HT-29 (cell line): ENCODE measurements around the gene COPB2. TPM values are rescaled to one million over a fixed set of nuclear protein-coding genes. Genes with fewer than 3 reads are reported as not detected.
"Not testable (repeated sequence)": the region's sequence is repeated elsewhere in the genome, so short reads cannot be mapped to it uniquely, and the experiment has no call there.

ENCODE experiments used
- DNase-seq: peaks from one replicate; pipeline ENCODE4 v3.0.0-alpha.2; 2015; ENCODE audit warnings: low spot score
- total RNA-seq: library from RNA; depleted of rRNA; stranded (reverse); fragments of >200 nt; shearing (Covaris generic); gene quantifications from 2 replicates; pipeline ENCODE4 v1.2.3, GENCODE V29; 2014; rRNA removed

COPB2 gene
- total RNA-seq, result 50.7 and 52.3 TPM in 2 replicates

DNA sequence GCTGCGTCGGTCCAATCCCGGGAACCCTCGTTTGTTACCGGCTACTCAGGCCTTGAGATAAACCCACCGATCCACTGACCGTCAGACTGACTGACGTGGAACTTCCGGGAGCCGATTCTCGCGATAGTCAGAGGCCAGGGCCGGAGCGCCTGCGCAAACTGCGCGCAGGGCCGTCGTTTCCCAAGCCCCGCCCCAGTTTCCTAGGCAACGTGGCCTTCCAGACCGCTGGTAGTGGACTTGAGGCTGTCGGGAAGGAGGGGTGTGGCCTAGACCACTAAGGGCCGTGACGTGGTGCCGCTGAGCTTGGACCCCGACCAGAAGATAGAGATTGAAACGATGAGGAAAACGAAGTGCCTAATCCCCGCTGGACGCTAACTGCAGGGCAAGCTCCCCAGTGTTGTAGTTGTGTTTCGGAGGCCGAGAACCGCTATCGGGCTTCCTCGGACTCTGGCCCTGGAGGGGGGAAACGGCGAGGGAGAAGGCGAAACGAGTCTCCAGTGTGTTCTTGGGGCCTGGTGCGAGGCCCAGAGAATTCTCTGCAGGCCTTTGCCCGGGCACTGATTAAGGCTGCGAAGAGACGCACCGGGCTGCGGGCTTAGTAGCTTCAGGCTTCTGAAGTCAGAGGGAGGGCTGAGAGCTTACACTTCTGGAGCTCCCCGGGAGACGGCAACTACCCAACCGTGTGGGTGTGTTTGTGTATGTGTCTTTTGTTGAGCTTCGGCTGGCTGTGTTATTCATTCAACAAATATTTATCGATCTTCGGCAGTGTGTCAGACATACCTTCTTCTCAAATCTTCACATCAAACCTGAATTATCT lies at the start of gene COPB2:
Gene COPB2 (minus strand): TSS at position 96 of the 817 bp plus-strand sequence. CDS start 97 bp downstream, outside the sequence.
- DNase-seq, result peak; percentile 99

- DNase-seq, result no peak
Observed at GRCh38 chr3:139434764-139435307, 45.4 kb upstream of the COPB2 start.

DNA sequence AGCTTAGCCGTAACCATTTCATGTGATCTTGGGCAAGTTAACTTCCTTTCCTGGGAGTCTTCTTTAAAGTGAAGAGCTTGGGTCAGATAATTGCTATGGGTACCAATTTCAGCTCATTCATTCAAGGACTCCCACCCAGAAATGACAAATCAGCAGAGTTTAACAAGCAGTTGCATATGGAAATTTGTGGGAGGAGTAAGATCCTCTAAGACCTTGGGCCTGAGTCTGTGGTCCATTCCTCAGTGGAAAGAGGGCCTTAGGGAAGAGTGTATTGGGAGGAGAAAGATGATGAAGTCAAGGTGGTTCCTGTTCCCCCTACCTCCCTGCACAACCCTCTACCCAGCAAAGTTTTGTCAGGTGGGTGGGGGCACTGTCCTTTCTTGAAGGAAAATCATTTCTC lies 44.8 kb upstream of the COPB2 start:
- DNase-seq, result no peak

GRCh38 chr3:139433089-139433488 lies 43.6 kb upstream of the COPB2 start:
- no peak for DNase-seq

DNA sequence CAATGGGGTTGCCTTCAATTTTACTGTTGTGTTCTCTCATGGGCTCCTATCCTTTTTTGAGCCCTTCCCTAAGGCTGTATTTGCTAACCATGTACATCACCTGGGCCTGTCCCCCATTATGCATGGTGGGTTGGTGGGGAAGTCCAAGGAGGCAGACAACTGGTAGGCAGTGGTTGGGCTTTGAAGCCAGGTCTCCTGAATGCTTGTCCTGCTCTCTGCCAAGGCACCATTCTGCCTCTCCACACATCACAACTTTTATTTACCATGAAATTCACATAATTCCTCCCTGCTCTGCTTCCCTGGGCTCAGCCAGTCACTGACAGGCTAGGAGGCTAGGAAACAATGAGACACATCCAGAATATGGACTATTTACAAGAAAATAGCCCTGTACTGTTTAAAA lies 41.0 kb upstream of the COPB2 start:
- DNase-seq, result no peak

- peak; percentile 79 for DNase-seq
Observed at GRCh38 chr3:139427283-139428060, 38.0 kb upstream of the COPB2 start.

- DNase-seq, result no peak
Observed at GRCh38 chr3:139425745-139426400, 36.4 kb upstream of the COPB2 start.

DNA sequence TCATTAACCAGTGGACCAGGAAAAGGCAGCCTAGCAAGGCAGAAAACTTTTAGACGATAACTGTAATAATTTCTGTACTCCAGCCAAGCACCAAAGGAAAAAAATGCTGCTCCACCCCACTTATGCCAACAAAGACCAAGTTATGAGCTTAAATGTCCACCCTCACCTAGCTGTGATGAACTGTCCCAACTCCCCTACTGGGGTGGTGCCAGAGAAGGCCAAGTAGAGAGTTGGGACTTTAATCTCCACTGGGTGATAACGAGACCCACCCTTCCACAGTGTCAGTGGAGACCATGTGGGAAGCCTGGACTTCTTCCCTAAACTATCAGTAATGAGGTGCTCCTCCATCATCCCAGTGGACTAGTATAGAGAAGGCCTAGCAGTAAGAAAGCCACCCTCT lies 33.8 kb upstream of the COPB2 start:
- DNase-seq, result peak; percentile 69

DNA sequence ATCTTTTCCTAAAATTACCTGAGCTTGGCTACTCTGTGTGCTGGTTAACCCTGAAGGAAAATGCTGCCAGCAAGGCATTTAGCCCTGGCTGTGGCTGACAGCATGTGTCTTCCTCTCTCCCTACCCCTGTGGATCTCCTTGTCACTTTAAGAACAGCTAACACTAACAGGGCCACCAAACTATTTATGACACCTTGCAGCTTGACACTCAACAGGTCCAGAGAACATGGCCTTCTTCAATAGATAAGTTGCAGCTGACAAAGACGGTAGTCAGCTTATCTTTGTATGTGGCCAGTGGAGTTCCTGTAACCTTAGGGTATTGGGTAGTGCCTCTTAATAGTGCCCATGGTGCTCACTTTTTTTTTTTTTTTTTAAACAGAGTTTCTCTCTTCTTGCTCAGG lies 32.0 kb upstream of the COPB2 start:
- no peak for DNase-seq

GRCh38 chr3:139421040-139421439 lies 31.6 kb upstream of the COPB2 start:
- no peak for DNase-seq

DNA sequence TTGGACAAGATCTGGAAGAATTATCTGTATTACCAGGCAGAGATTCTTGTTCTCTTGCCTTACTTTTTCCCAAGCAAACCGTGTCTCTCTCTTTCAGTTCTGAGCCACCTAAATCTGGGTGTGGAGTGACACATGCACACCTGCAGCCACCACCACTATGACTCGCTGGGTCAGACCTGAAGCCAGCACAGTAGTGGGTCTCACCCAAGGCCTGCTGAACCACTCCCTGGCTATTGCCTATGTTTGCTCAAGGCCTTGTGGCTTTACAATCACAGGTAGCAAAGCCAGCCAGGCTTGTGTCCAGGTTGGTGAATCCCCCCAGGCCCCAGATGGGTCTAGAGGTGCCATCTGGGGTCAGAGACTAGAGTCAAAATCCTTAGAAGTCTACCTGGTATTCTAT lies 28.7 kb upstream of the COPB2 start:
- DNase-seq, result no peak

GRCh38 chr3:139416275-139416674 lies 26.8 kb upstream of the COPB2 start:
- no peak for DNase-seq

GRCh38 chr3:139414608-139415224 lies 25.3 kb upstream of the COPB2 start:
- DNase-seq, result no peak

- not testable (repeated sequence) for DNase-seq
Observed at GRCh38 chr3:139412891-139413290, 23.4 kb upstream of the COPB2 start.

DNA sequence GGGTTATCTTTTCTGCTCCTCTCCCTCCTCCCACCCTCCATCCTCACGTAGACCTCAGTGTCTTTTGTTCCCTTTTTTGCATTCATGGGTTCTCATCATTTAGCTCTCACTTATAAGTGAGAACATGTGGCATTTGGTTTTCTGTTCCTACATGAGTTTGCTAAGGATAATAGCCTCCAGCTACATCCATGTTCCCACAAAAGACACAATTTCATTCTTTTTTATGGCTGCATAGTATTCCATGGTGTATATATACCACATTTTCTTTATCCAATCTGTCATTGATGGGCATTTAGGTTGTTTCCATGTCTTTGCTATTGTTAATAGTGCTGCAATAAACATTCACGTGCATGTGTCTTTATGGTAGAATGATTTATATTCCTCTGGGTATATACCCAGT lies 11.7 kb upstream of the COPB2 start:
- not testable (repeated sequence) for DNase-seq

GRCh38 chr3:139396707-139397106 lies 7.3 kb upstream of the COPB2 start:
- DNase-seq, result no peak

- no peak for DNase-seq
Observed at GRCh38 chr3:139394116-139394515, 4.7 kb upstream of the COPB2 start.

GRCh38 chr3:139388821-139389551 lies 461 bp downstream of the COPB2 start:
- peak; percentile 59 for DNase-seq

- no peak for DNase-seq
Observed at GRCh38 chr3:139388077-139388476, 1.4 kb downstream of the COPB2 start.

- not testable (repeated sequence) for DNase-seq
Observed at GRCh38 chr3:139382291-139382690, 7.2 kb downstream of the COPB2 start.

- DNase-seq, result no peak
Observed at GRCh38 chr3:139380575-139380974, 8.9 kb downstream of the COPB2 start.
